GM12878 (cell line): Measurements from ENCODE around the gene NEUROD6. TPM values are rescaled to one million over a fixed set of nuclear protein-coding genes. Genes with fewer than 3 reads are reported as not detected.

Experiments
- ATAC-seq: fragments of 200-7000 bp; cut with Tn5 transposase; 3 replicates; pipeline ENCODE4 v1.9.1; 2020; ENCODE audit warnings: mild to moderate bottlenecking, moderate library complexity
- BruUV-seq: library from RNA; stranded (reverse); fragments of 400-500 nt; replicated peaks from 2 replicates; lab custom pipeline; 2021; lab: Mats Ljungman, UMichigan
- CTCF ChIA-PET: fragments of 300-600 bp; sonication (Branson Sonifier 250); formaldehyde crosslinking; extraction: SDS; loops from one replicate; lab custom pipeline; 2021; ENCODE audit warnings: inconsistent platforms; lab: Yijun Ruan, JAX
- POLR2A ChIA-PET: fragments of 350-600 bp; formaldehyde crosslinking; extraction: SDS; loops from one replicate; lab custom pipeline; 2021; ENCODE audit warnings: inconsistent platforms; lab: Charles Lee
- RAD21 ChIA-PET: fragments of 300-600 bp; sonication (Branson Sonifier 250); formaldehyde crosslinking; loops from one replicate; lab custom pipeline; 2023; ENCODE audit warnings: antibody characterized with exemption; ENCODE audit not compliant: unreplicated experiment; lab: Charles Lee
- SMC1A ChIA-PET: fragments of 300-600 bp; sonication (Branson Sonifier 250); formaldehyde crosslinking; loops from one replicate; lab custom pipeline; 2023; ENCODE audit not compliant: unreplicated experiment, uncharacterized antibody; lab: Charles Lee
- DNase-seq: peaks from one replicate; pipeline ENCODE4 v3.0.0-alpha.2; 2011; ENCODE audit warnings: low read depth, low spot score
- FAIRE-seq: peaks from 3 replicates; lab custom pipeline; 2011; peaks lifted over from hg19 to GRCh38; lab: Jason Lieb, UNC
- H2AFZ ChIP-seq: 2 replicates; pipeline ENCODE4 v1.6.0; 2011; ENCODE audit warnings: low read depth, low read length, control low read depth; ENCODE audit not compliant: control insufficient read depth
- H3K27ac ChIP-seq: 2 replicates; pipeline ENCODE4 v1.5.1; 2011; ENCODE audit warnings: control low read depth; ENCODE audit not compliant: control insufficient read depth, insufficient read depth
- H3K27me3 ChIP-seq, 2 experiments: replicated peaks in 1 of 2; 2 replicates each; pipeline versions ENCODE4 v1.6.0 to v1.6.1; 2011; ENCODE audit warnings: low read length in 1 of 2; ENCODE audit not compliant: control insufficient read depth in 2 of 2, insufficient read depth in 2 of 2
- H3K36me3 ChIP-seq, 2 experiments: 2 replicates each; pipeline ENCODE4 v1.5.1; 2011; ENCODE audit warnings: low read length in 1 of 2; ENCODE audit not compliant: control insufficient read depth in 2 of 2, insufficient read depth in 2 of 2
- H3K4me1 ChIP-seq: 2 replicates; pipeline ENCODE4 v1.6.1; 2011; ENCODE audit warnings: mild to moderate bottlenecking, low read length, moderate library complexity, mixed read lengths; ENCODE audit not compliant: control insufficient read depth, insufficient read depth
- H3K4me2 ChIP-seq: 2 replicates; pipeline ENCODE4 v1.6.0; 2011; ENCODE audit warnings: control low read depth; ENCODE audit not compliant: control insufficient read depth, insufficient read depth
- H3K4me3 ChIP-seq: fragments of 200-600 bp; sonication (generic); 2 replicates; pipeline ENCODE4 v1.5.1; 2016
- H3K79me2 ChIP-seq: 2 replicates; pipeline ENCODE4 v1.6.0; 2011; ENCODE audit warnings: low read length; ENCODE audit not compliant: control insufficient read depth, insufficient read depth
- H3K9ac ChIP-seq: 2 replicates; pipeline ENCODE4 v1.8.0; 2011; ENCODE audit warnings: low read length, control low read depth, mixed read lengths; ENCODE audit not compliant: control insufficient read depth, insufficient read depth
- H3K9me3 ChIP-seq: replicated peaks from 3 replicates; pipeline ENCODE4 v1.5.1; 2011; ENCODE audit warnings: mild to moderate bottlenecking, low read length; ENCODE audit not compliant: control insufficient read depth, insufficient read depth
- H4K20me1 ChIP-seq: 2 replicates; pipeline ENCODE4 v1.6.0; 2011; ENCODE audit not compliant: control insufficient read depth, insufficient read depth
- ATF7 ChIP-seq: fragments of 450-650 bp; IDR thresholded peaks from 2 replicates; pipeline ENCODE4 v1.6.1; 2016; ENCODE audit warnings: low read depth, mild to moderate bottlenecking
- CREM ChIP-seq: IDR thresholded peaks from 2 replicates; pipeline ENCODE4 v1.6.1; 2014; ENCODE audit warnings: antibody characterized with exemption, low read depth
- WGBS: methylation state at CpG from one replicate; pipeline ENCODE4 v1.1.6; 2016; ENCODE audit warnings: low lambda C conversion rate; ENCODE audit not compliant: insufficient replicate concordance, insufficient coverage; ENCODE audit errors: missing lambda C conversion rate; 5-methylcytosine and 5-hydroxymethylcytosine counted together
- in situ Hi-C: fragments of 300-500 bp; cut with MboI; formaldehyde crosslinking; loops from 9 replicates; pipeline ENCODE4 v1.14.3; 2018; ENCODE audit warnings: mixed read lengths
- intact Hi-C: fragments of 100-400 bp; cut with micrococcal nuclease; formaldehyde crosslinking; loops from one replicate; pipeline ENCODE4 v1.14.2; 2022; ENCODE audit not compliant: unreplicated experiment
- polyA plus RNA-seq, 11 experiments: library from polyadenylated mRNA; depleted of rRNA in 4 of 11; unstranded in 6 of 11; stranded (reverse) in 5 of 11; fragments of >200 nt; fragmentation: Nextera tagmentation in 4 of 11; fragmentation: Illumina TruSeq in 1 of 11; extraction: Ambion mirVana in 4 of 11; extraction: Trizol in 1 of 11; gene quantifications; 1 replicate in 1 of 11; 2 replicates in 10 of 11; pipeline versions ENCODE4 v1.2.1 to v1.2.3, GENCODE V29; 2011 to 2016; ENCODE audit warnings: inconsistent platforms in 2 of 11, missing spikeins in 2 of 11, low read depth in 1 of 11
- total RNA-seq, 4 experiments: library from RNA; depleted of rRNA in 3 of 4; stranded (reverse); fragments of >200 nt in 3 of 4; fragmentation: Illumina TruSeq in 1 of 4; extraction: Trizol in 1 of 4; gene quantifications; 2 replicates each; pipeline versions ENCODE4 v1.2.1 to v1.2.3, GENCODE V29; 2013 to 2021
- TF ChIP-seq, protein P1 (sequence below): fragments of 450-650 bp; IDR thresholded peaks from 2 replicates; pipeline ENCODE4 v1.6.1; 2018; ENCODE audit warnings: mild to moderate bottlenecking, low read depth, moderate library complexity; ENCODE audit not compliant: partially characterized antibody
- TF ChIP-seq, protein P2 (sequence below): fragments of 450-650 bp; IDR thresholded peaks from 2 replicates; pipeline ENCODE4 v1.6.1; 2016; ENCODE audit warnings: mild to moderate bottlenecking
- TF ChIP-seq, protein P3 (sequence below): fragments of 150-350 bp; IDR thresholded peaks from 2 replicates; pipeline ENCODE4 v1.6.1; 2016; ENCODE audit warnings: low read depth, low read length

NEUROD6 gene
- total and polyA plus RNA-seq, 10 of the 15 experiments (the other 5 are each of a cell fraction or from before 2014, with no cell fraction given), result not detected

DNA sequence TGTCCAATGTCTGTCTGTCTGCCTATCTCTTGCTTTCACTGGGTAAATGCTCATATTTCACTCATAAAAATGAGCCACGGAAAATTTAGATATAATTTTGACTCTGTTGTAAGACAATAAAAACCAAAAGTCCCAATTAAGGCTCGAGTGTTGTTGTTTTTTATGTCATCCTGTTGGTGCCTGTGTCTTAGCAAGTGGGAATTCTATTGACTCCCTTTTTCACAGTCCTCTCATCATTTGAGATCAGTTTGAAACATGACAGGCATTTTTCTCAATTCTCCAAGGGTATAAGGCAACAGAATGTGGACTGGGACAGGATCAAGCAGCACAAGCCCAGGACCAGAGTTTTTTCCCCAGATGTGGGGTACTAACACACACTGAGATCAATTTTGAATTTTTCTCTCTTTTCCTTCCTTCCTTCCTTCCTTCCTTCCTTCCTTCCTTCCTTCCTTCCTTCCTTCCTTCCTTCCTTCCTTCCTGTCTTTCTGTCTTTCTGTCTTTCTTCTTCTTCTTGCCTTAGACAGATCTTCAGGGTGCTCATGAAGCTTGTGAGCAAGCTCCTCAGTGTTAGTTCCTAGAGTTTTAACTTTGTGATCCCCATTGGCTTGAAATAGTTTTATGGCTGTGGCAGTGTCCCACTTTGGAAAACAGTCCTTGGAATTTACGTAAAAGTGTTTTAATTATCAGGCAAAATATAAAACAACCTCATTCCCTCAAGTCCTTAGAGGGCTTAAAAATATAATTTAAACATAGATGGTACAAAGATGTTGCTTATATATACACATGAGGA, 3.2 kb upstream of the NEUROD6 start:
- ATAC-seq, result no peak
- CTCF ChIA-PET, result no interaction called here
- intact Hi-C loops, result no loop called here
- TF ChIP-seq ATF7, result no peak
- no peak for TF ChIP-seq CREM
- TF ChIP-seq, protein P1, sequence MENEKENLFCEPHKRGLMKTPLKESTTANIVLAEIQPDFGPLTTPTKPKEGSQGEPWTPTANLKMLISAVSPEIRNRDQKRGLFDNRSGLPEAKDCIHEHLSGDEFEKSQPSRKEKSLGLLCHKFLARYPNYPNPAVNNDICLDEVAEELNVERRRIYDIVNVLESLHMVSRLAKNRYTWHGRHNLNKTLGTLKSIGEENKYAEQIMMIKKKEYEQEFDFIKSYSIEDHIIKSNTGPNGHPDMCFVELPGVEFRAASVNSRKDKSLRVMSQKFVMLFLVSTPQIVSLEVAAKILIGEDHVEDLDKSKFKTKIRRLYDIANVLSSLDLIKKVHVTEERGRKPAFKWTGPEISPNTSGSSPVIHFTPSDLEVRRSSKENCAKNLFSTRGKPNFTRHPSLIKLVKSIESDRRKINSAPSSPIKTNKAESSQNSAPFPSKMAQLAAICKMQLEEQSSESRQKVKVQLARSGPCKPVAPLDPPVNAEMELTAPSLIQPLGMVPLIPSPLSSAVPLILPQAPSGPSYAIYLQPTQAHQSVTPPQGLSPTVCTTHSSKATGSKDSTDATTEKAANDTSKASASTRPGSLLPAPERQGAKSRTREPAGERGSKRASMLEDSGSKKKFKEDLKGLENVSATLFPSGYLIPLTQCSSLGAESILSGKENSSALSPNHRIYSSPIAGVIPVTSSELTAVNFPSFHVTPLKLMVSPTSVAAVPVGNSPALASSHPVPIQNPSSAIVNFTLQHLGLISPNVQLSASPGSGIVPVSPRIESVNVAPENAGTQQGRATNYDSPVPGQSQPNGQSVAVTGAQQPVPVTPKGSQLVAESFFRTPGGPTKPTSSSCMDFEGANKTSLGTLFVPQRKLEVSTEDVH, result no peak
- TF ChIP-seq, protein P2, sequence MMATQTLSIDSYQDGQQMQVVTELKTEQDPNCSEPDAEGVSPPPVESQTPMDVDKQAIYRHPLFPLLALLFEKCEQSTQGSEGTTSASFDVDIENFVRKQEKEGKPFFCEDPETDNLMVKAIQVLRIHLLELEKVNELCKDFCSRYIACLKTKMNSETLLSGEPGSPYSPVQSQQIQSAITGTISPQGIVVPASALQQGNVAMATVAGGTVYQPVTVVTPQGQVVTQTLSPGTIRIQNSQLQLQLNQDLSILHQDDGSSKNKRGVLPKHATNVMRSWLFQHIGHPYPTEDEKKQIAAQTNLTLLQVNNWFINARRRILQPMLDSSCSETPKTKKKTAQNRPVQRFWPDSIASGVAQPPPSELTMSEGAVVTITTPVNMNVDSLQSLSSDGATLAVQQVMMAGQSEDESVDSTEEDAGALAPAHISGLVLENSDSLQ, result no peak
- TF ChIP-seq, protein P3, sequence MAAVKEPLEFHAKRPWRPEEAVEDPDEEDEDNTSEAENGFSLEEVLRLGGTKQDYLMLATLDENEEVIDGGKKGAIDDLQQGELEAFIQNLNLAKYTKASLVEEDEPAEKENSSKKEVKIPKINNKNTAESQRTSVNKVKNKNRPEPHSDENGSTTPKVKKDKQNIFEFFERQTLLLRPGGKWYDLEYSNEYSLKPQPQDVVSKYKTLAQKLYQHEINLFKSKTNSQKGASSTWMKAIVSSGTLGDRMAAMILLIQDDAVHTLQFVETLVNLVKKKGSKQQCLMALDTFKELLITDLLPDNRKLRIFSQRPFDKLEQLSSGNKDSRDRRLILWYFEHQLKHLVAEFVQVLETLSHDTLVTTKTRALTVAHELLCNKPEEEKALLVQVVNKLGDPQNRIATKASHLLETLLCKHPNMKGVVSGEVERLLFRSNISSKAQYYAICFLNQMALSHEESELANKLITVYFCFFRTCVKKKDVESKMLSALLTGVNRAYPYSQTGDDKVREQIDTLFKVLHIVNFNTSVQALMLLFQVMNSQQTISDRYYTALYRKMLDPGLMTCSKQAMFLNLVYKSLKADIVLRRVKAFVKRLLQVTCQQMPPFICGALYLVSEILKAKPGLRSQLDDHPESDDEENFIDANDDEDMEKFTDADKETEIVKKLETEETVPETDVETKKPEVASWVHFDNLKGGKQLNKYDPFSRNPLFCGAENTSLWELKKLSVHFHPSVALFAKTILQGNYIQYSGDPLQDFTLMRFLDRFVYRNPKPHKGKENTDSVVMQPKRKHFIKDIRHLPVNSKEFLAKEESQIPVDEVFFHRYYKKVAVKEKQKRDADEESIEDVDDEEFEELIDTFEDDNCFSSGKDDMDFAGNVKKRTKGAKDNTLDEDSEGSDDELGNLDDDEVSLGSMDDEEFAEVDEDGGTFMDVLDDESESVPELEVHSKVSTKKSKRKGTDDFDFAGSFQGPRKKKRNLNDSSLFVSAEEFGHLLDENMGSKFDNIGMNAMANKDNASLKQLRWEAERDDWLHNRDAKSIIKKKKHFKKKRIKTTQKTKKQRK, result no peak
- TF ChIP-seq, all 136 proteins: peak for 0
- Histone ChIP-seq H2AFZ (no peak overlapping the region), H3K27ac (no peak overlapping the region), H3K4me2 (no peak overlapping the region), H4K20me1 (no peaks in the 10 kb centered on the region), H3K9ac (no peak overlapping the region), H3K4me1 (no peaks in the 10 kb centered on the region), H3K79me2 (no peaks in the 10 kb centered on the region), H3K4me3 (no peak overlapping the region), H3K27me3 (no peaks in the 10 kb centered on the region; a peak in 1 of 4 replicates), H3K36me3 (no peaks in the 10 kb centered on the region), H3K9me3 (no peaks in the 10 kb centered on the region)
- in situ Hi-C loops, result no loop called here
- BruUV-seq, result no TSS peak
- ChIA-PET RAD21 (no interaction called here), POLR2A (no interaction called here), SMC1A (no interaction called here)
- no peak for FAIRE-seq
- no peak for DNase-seq
- 2% methylated on average over 3 of the region's 3 CpGs for WGBS
